GM12872 (cell line): ENCODE data around the gene TAS2R38.

ENCODE experiments used
- CTCF ChIP-seq: IDR thresholded peaks from 3 replicates; pipeline ENCODE4 v1.5.1; 2011; ENCODE audit warnings: low read depth, mild to moderate bottlenecking, low read length, moderate library complexity; ENCODE audit not compliant: insufficient read depth

TAS2R38 gene

GRCh38 chr7:142002179-142002578, 28.6 kb upstream of the TAS2R38 start:
- no peak for TF ChIP-seq CTCF

- no peak for TF ChIP-seq CTCF
These were observed 27.7 kb upstream of the TAS2R38 start for GRCh38 chr7:142001163-142001874.

GRCh38 chr7:142000244-142000643, 26.7 kb upstream of the TAS2R38 start:
- no peak for TF ChIP-seq CTCF

- no peak for TF ChIP-seq CTCF
These were observed 25.6 kb upstream of the TAS2R38 start for GRCh38 chr7:141999058-141999623.

- no peak for TF ChIP-seq CTCF
These were observed 19.8 kb upstream of the TAS2R38 start for GRCh38 chr7:141993354-141993753.

GRCh38 chr7:141992688-141993087, 19.1 kb upstream of the TAS2R38 start:
- no peak for TF ChIP-seq CTCF

- no peak for TF ChIP-seq CTCF
These were observed 18.6 kb upstream of the TAS2R38 start for GRCh38 chr7:141992156-141992555.
